ENCODE data around the gene GREM2. TPM values are rescaled to one million over a fixed set of nuclear protein-coding genes. Genes with fewer than 3 reads are reported as not detected.

The GREM2 gene
- total RNA-seq, 1 experiment from 2014 or later: not detected

DNA sequence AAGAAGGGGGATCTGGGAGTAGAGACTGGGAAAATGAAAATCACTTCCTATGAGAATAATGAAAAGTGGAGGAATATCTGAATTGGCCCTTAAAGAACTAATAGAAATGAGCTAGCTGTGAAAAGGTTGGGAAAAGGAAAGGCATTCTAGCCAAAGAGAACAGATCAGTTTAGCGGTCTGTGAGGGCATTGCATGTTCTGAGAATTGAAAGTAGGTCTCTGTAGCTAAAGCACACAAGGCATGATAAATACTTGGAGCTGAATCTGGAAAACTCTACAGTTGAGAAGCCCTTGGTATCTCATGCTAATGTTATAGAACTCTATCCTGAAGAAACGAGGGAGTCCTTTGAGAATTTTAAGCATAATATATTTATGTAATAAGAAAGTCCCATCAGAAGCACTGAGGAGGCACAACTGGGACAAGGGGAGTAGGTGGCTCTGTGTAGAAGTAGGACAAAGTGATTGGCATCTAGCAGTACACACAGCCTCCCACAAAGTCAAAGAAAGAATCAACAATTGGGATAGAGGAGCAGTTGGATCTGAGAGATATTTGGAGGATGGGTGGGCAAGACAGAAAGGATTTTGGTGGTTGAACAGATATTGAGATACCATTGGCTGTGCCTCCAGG, 78.7 kb downstream of the GREM2 start:
- no peak for DNase-seq (ENCODE audit: unreplicated experiment)
- intact Hi-C loops (cut with micrococcal nuclease): no loop called here
- peaks cover 6% of the 10 kb centered on the region for H3K9me3 Mint-ChIP-seq (ENCODE audit: unreplicated experiment)
- H3K27ac Mint-ChIP-seq (ENCODE audit: low read depth, unreplicated experiment): no peak overlapping the region
- H3K4me3 Mint-ChIP-seq (ENCODE audit: unreplicated experiment): no peak overlapping the region
- no peaks in the 10 kb centered on the region for H3K27me3 Mint-ChIP-seq (ENCODE audit: insufficient read depth, unreplicated experiment)
- CTCF ChIA-PET: interaction anchor here (0.7 to 1.1 kb wide), 3 partner anchors 34 to 342 kb away, joined by 3 to 4 read pairs (median 3); no protein-coding TSS in a partner anchor
- no peaks in the 10 kb centered on the region for H3K36me3 Mint-ChIP-seq (ENCODE audit: insufficient read depth, unreplicated experiment)
- no TSS peak for BruUV-seq (replicated peaks)
- no peaks in the 10 kb centered on the region for H3K4me1 Mint-ChIP-seq (ENCODE audit: insufficient read depth, unreplicated experiment)
- POLR2A ChIA-PET: interaction anchor here (0.7 kb wide), 1 partner anchor 11 kb away, joined by 3 read pairs; no protein-coding TSS in a partner anchor
- TF ChIP-seq, protein P1, sequence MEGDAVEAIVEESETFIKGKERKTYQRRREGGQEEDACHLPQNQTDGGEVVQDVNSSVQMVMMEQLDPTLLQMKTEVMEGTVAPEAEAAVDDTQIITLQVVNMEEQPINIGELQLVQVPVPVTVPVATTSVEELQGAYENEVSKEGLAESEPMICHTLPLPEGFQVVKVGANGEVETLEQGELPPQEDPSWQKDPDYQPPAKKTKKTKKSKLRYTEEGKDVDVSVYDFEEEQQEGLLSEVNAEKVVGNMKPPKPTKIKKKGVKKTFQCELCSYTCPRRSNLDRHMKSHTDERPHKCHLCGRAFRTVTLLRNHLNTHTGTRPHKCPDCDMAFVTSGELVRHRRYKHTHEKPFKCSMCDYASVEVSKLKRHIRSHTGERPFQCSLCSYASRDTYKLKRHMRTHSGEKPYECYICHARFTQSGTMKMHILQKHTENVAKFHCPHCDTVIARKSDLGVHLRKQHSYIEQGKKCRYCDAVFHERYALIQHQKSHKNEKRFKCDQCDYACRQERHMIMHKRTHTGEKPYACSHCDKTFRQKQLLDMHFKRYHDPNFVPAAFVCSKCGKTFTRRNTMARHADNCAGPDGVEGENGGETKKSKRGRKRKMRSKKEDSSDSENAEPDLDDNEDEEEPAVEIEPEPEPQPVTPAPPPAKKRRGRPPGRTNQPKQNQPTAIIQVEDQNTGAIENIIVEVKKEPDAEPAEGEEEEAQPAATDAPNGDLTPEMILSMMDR (IDR thresholded peaks at IDR 0.05; ENCODE audit: unreplicated experiment): no peak

DNA sequence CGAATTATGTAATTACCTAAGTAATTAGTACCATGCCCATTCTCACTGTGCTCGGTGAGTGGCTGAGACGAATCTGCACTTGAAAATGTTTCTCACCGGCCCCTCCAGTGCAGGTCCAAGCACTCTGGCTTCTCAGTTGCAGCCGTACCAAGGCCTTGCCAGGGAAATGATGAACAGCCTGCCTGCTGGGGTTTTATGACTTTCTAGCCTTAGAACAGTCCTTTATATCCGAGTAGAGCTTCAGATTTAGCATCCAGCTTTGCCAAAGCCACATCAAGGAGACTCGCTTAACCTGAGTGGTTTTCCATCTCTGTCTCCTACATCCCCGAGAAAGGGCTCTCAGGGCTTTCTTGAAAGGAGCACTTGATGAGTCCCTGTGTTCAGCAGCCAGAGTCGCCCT, 83.4 kb downstream of the GREM2 start:
- TF ChIP-seq, protein P1 (IDR thresholded peaks at IDR 0.05; ENCODE audit: unreplicated experiment): no peak
- no TSS peak for BruUV-seq (replicated peaks)
- Mint-ChIP-seq H3K27me3 (ENCODE audit: insufficient read depth, unreplicated experiment) (no peaks in the 10 kb centered on the region), H3K36me3 (ENCODE audit: insufficient read depth, unreplicated experiment) (no peaks in the 10 kb centered on the region), H3K9me3 (ENCODE audit: unreplicated experiment) (peaks cover under 1% of the 10 kb centered on the region), H3K4me3 (ENCODE audit: unreplicated experiment) (no peak overlapping the region), H3K27ac (ENCODE audit: low read depth, unreplicated experiment) (no peak overlapping the region), H3K4me1 (ENCODE audit: insufficient read depth, unreplicated experiment) (no peaks in the 10 kb centered on the region)
- DNase-seq (ENCODE audit: unreplicated experiment): no peak
- POLR2A ChIA-PET: interaction anchor here (0.6 kb wide), 1 partner anchor 63 kb away, joined by 5 read pairs; no protein-coding TSS in a partner anchor
- CTCF ChIA-PET: no interaction called here
- intact Hi-C loops (cut with micrococcal nuclease): no loop called here

DNA sequence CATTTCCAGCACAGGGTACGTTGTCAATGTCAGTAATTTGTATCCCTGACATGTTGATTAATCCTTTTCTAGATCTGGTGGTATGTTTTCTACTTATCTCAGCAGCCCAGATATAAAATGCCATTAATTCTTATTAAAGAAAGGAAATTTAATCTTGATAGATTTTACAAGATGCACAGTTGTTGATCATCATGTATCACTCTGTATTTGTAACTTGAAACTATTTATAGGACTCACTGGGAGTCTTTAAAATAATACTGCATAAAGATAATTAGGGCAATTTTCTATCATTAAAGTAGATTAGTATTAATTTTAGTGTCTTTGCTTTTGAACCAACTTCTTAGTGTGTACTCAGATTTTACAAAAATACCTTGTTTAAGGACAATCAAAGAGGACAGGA, 84.9 kb downstream of the GREM2 start:
- Mint-ChIP-seq H3K36me3 (ENCODE audit: insufficient read depth, unreplicated experiment) (no peaks in the 10 kb centered on the region), H3K27me3 (ENCODE audit: insufficient read depth, unreplicated experiment) (no peaks in the 10 kb centered on the region), H3K9me3 (ENCODE audit: unreplicated experiment) (no peaks in the 10 kb centered on the region), H3K4me1 (ENCODE audit: insufficient read depth, unreplicated experiment) (no peaks in the 10 kb centered on the region), H3K4me3 (ENCODE audit: unreplicated experiment) (no peak overlapping the region), H3K27ac (ENCODE audit: low read depth, unreplicated experiment) (no peak overlapping the region)
- CTCF ChIA-PET: interaction anchor here (0.6 to 1.1 kb wide), 2 partner anchors 19 to 165 kb away, joined by 3 to 5 read pairs; no protein-coding TSS in a partner anchor
- DNase-seq (ENCODE audit: unreplicated experiment): no peak
- POLR2A ChIA-PET: no interaction called here
- intact Hi-C loops (cut with micrococcal nuclease): no loop called here
- TF ChIP-seq, protein P1 (IDR thresholded peaks at IDR 0.05; ENCODE audit: unreplicated experiment): no peak
- no TSS peak for BruUV-seq (replicated peaks)

DNA sequence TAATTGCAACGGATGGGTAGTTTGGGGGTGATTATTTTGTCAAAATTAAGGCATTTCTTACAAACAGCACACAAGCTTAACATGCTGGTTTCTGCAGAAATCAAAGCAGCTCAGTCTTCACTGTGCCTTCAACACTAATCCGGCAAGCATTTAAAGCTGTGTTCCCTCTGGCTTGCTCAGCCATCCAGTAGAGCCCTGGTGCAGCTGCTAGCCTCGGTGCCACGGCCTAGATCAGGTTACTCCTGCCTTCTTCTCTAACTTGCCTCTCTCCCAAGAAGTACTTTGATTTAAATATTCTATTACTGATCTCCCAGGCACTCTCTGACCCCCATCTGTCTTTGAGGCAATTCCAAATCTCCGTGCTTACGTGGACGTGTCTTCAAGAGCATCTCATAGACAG, 85.6 kb downstream of the GREM2 start:
- Mint-ChIP-seq H3K27me3 (ENCODE audit: insufficient read depth, unreplicated experiment) (no peaks in the 10 kb centered on the region), H3K9me3 (ENCODE audit: unreplicated experiment) (no peaks in the 10 kb centered on the region), H3K36me3 (ENCODE audit: insufficient read depth, unreplicated experiment) (no peaks in the 10 kb centered on the region), H3K4me1 (ENCODE audit: insufficient read depth, unreplicated experiment) (no peaks in the 10 kb centered on the region), H3K27ac (ENCODE audit: low read depth, unreplicated experiment) (no peak overlapping the region), H3K4me3 (ENCODE audit: unreplicated experiment) (no peak overlapping the region)
- BruUV-seq (replicated peaks): no TSS peak
- TF ChIP-seq, protein P1 (IDR thresholded peaks at IDR 0.05; ENCODE audit: unreplicated experiment): no peak
- no peak for DNase-seq (ENCODE audit: unreplicated experiment)
- POLR2A ChIA-PET: no interaction called here
- intact Hi-C loops (cut with micrococcal nuclease): no loop called here
- CTCF ChIA-PET: interaction anchor here (0.6 to 1.1 kb wide), 2 partner anchors 19 to 26 kb away, joined by 3 read pairs; no protein-coding TSS in a partner anchor

Measured in MCF 10A (cell line).